GM13977 (cell line): ENCODE results near the gene ECM1.

Experiments
- DNase-seq: peaks from one replicate; pipeline ENCODE4 v3.0.0; 2012; ENCODE audit warnings: low spot score
- CTCF ChIP-seq: IDR thresholded peaks from 2 replicates; pipeline ENCODE4 v1.5.1; 2012; ENCODE audit warnings: mild to moderate bottlenecking, control low read depth; ENCODE audit not compliant: insufficient read depth; ENCODE audit errors: extremely low read depth, missing control alignments
- in situ Hi-C: fragments of 300-500 bp; cut with MboI; formaldehyde crosslinking; loops from one replicate; pipeline ENCODE4 v1.12.0; 2022; ENCODE audit warnings: low sequenced_read_pairs, low pct_unique_long_range_greater_than_20kb, mixed read lengths, inconsistent platforms; ENCODE audit not compliant: unreplicated experiment

Gene ECM1

DNA sequence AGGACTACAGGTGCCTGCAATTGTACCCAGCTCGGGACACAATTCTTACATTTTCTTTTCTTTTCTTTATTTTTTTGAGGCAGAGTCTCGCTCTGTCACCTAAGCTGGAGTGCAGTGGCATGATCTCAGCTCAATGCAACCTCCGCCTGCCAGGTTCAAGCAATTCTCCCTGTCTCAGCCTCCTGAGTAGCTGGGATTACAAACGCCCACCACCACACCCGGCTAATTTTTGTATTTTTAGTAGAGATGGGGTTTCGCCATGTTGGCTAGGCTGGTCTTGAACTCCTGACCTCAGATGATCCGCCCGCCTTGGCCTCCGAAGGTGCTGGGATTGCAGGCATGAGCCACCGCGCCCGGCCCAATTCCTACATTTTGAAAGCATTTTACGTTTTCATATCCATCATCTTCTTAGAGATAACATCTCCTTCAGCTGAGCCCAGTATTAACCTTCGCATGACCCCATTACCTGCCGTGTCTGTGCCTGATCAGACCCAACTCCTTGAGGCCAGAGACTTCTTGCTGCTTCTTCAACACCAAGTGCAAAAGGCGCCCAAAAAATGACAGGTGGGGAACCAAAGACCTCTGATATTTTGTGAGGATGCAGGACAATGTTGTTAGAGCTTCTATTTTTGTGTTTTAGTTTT lies 38.5 kb downstream of the ECM1 start:
- no peak for TF ChIP-seq CTCF
- in situ Hi-C loops = loop anchor here (25.0 kb wide), 1 partner anchor 284 kb away; the partner anchor contains the start of genes APH1A, C1orf54 and CA14
- DNase-seq = no peak

DNA sequence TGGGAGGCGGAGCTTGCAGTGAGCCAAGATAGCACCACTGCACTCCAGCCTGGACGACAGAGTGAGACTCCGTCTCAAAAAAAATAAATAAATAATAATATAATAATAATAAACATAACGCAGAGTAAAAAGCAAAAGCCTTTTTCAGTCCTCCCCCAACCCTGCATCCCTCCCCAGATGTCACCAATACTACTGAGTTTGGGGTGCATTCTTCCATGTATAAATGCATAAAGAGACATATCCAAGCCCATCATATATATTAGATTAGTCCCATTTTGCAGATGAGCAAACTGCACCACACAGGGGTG lies 40.4 kb downstream of the ECM1 start:
- DNase-seq = no peak
- no peak for TF ChIP-seq CTCF
- in situ Hi-C loops = loop anchor here (25.0 kb wide), 1 partner anchor 286 kb away; the partner anchor contains the start of genes APH1A, C1orf54 and CA14

GRCh38 chr1:150548632-150549495 lies 41.0 kb downstream of the ECM1 start, which contains the start of gene ADAMTSL4:
ADAMTSL4 (plus strand) TSS chr1:150549408; CDS start chr1:150552289, 2,881 bp downstream.
- peak; percentile 18 for TF ChIP-seq CTCF
- in situ Hi-C loops = loop anchor here (25.0 kb wide), 1 partner anchor 287 kb away; the partner anchor contains the start of genes APH1A, C1orf54 and CA14
- DNase-seq = peak; percentile 83

DNA sequence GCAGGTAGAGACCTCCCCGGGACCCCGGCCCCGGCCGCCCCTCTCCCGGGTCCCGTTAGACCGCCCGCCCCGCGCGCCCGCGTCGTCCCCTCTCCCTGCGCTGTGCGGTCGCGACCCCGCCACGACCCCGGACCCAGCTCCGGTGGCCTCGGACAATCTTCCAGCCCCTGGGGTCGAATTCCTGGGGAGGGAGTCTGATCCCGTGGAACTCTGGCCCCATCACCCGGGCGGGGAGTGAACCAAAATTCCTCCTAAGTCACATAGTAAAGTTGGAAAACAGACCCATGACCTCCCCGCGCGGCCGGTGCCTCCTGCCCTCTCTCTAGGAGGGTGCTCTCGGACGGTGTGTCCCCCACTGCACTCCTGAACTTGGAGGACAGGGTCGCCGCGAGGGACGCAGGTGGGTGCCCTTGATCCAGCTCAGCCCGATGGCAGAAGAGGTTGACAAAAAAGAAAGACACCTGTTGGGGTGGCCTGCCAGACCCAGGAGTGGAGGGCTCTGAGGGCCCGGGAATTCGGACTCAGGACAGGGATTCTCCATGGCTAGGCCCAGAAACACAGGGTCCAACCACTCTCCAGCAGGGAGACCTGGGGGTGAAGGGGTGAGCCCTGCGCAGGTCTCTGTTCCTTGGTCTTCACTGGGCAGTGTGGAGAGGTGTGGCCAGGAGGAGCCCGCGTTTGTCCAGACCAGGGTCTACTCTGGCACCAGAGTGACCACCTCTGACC lies 41.8 kb downstream of the ECM1 start:
- in situ Hi-C loops = loop anchor here (25.0 kb wide), 1 partner anchor 287 kb away; the partner anchor contains the start of genes APH1A, C1orf54 and CA14
- no peak for DNase-seq
- no peak for TF ChIP-seq CTCF

DNA sequence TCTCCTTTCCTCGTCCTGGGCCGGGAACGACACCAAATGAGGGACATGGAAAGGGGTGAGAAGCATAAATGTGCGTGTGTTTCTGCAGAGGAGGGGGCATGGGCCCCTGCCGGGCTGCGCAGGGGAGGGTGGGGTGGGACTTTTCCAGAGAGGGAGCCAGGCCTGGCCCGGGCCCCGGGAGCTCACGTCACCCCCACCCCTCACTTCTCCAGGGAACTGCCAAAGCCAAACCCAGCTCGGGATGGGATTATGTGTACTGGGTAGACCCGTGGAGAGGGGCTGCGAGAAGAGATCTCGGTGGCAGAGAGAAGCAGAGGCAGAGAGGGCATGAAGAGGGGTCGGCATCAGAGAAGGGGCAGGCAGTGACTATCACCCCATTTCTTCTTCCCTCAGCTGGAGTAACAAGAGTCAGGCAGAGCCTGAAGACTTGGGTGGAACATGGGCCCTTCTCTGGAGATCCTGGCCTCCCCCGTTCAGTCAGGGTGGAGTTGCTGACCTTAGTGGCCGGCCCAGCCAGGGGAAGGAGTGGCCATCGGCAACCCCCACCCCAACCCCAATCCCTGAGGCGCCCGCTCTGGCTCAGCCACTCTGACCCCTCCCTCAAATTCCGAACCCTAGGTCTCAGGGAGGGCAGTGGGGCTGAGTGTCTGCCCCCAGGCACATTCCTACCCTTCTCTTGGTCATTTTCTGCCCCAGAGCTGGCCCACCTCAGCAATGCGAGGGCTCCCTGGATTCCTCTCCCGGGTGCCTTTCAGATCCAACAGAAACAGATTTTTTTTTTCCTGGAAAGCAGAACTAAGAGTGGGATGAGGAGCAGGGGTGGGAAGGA lies 42.5 kb downstream of the ECM1 start:
- in situ Hi-C loops = no loop called here
- TF ChIP-seq CTCF = no peak
- no peak for DNase-seq
